B cell (primary cell): ENCODE results near the gene CCDC57. TPM values are rescaled to one million over a fixed set of nuclear protein-coding genes. Genes with fewer than 3 reads are reported as not detected.

Source experiments
- ATAC-seq: fragments of 200-7000 bp; cut with Tn5 transposase; one replicate; pipeline ENCODE4 v1.10.0; 2021; ENCODE audit warnings: low read depth, mild to moderate bottlenecking, moderate number of reproducible peaks, moderate library complexity
- CTCF ChIA-PET: fragments of 350-600 bp; sonication (Branson Sonifier 250); formaldehyde crosslinking; loops from one replicate; lab custom pipeline; 2021; ENCODE audit warnings: antibody characterized with exemption, inconsistent platforms; lab: Charles Lee
- POLR2A ChIA-PET: fragments of 350-600 bp; sonication (Branson Sonifier 250); formaldehyde crosslinking; loops from one replicate; lab custom pipeline; 2021; ENCODE audit warnings: antibody characterized with exemption; lab: Charles Lee
- DNase-seq: peaks from one replicate; pipeline ENCODE4 v3.0.0; 2013
- H2AFZ ChIP-seq: 2 replicates; pipeline ENCODE4 v1.6.1; 2012; ENCODE audit warnings: mild to moderate bottlenecking, low read depth, low read length; ENCODE audit not compliant: insufficient read depth, poor library complexity, severe bottlenecking
- H3K27ac ChIP-seq, 2 donors: 1 replicate in 1 of 2; 2 replicates in 1 of 2; pipeline ENCODE4 v1.5.1; 2012 to 2013; ENCODE audit warnings: low read length in 2 of 2, mild to moderate bottlenecking in 2 of 2, moderate library complexity in 1 of 2
- H3K27me3 ChIP-seq, 4 experiments: fragments of 200-600 bp in 1 of 4; sonication (generic) in 1 of 4; replicated peaks in 1 of 4; 1 replicate in 2 of 4; 2 replicates in 2 of 4; pipeline versions ENCODE4 v1.6.1 to v1.7.0; 2013 to 2016; ENCODE audit warnings: low read length in 3 of 4, mild to moderate bottlenecking in 2 of 4, mixed read lengths in 1 of 4, moderate library complexity in 1 of 4; ENCODE audit not compliant: insufficient read depth in 4 of 4, control insufficient read depth in 3 of 4; ENCODE audit errors: control extremely low read depth in 1 of 4
- H3K36me3 ChIP-seq, 2 experiments: replicated peaks in 1 of 2; 1 replicate in 1 of 2; 2 replicates in 1 of 2; pipeline versions ENCODE4 v1.6.1 to v1.7.1; 2013; ENCODE audit warnings: low read length in 1 of 2; ENCODE audit not compliant: insufficient read depth in 2 of 2, control insufficient read depth in 1 of 2; ENCODE audit errors: control extremely low read depth in 1 of 2, extremely low read depth in 1 of 2
- H3K4me1 ChIP-seq, 2 donors: fragments of 200-600 bp in 1 of 2; sonication (generic) in 1 of 2; 1 replicate in 1 of 2; 2 replicates in 1 of 2; pipeline versions ENCODE4 v1.5.1 to v1.6.1; 2013 to 2017; ENCODE audit warnings: low read length in 2 of 2; ENCODE audit not compliant: control insufficient read depth in 2 of 2, insufficient read depth in 2 of 2
- H3K4me2 ChIP-seq: replicated peaks from 2 replicates; pipeline ENCODE3; 2012; ENCODE audit warnings: mild to moderate bottlenecking, low read depth, low read length; ENCODE audit not compliant: poor library complexity, severe bottlenecking
- H3K4me3 ChIP-seq, 5 experiments: fragments of 200-600 bp in 1 of 5; sonication (generic) in 1 of 5; 1 replicate in 3 of 5; 2 replicates in 2 of 5; pipeline versions ENCODE4 v1.5.1 to v1.7.0; 2011 to 2016; ENCODE audit warnings: low read length in 4 of 5, mild to moderate bottlenecking in 4 of 5, low read depth in 2 of 5, control low read depth in 1 of 5, moderate library complexity in 1 of 5; ENCODE audit not compliant: insufficient read depth in 1 of 5; ENCODE audit errors: control extremely low read depth in 1 of 5, extremely low read depth in 1 of 5
- H3K79me2 ChIP-seq: fragments of 200-600 bp; sonication (generic); one replicate; pipeline ENCODE4 v1.6.0; 2016; ENCODE audit warnings: low read length; ENCODE audit not compliant: control insufficient read depth, insufficient read depth
- H3K9ac ChIP-seq: fragments of 200-600 bp; sonication (generic); 2 replicates; pipeline ENCODE4 v1.6.1; 2017; ENCODE audit warnings: mild to moderate bottlenecking, low read length, moderate library complexity
- H3K9me3 ChIP-seq, 3 donors: one replicate each; pipeline versions ENCODE4 v1.6.1 to v1.7.1; 2013; ENCODE audit warnings: low read length in 2 of 3; ENCODE audit not compliant: control insufficient read depth in 2 of 3, insufficient read depth in 1 of 3; ENCODE audit errors: control extremely low read depth in 1 of 3
- H4K20me1 ChIP-seq: 2 replicates; pipeline ENCODE4 v1.6.0; 2012; ENCODE audit warnings: mild to moderate bottlenecking, low read length; ENCODE audit not compliant: insufficient read depth, control insufficient read depth, poor library complexity, severe bottlenecking
- H3K27ac Mint-ChIP-seq: one replicate; pipeline ENCODE4 v1.8.0; 2021; ENCODE audit warnings: mixed read lengths
- H3K27me3 Mint-ChIP-seq: one replicate; pipeline ENCODE4 v1.8.0; 2021; ENCODE audit warnings: mixed read lengths
- H3K4me1 Mint-ChIP-seq: one replicate; pipeline ENCODE4 v1.8.0; 2021; ENCODE audit warnings: mixed read lengths
- H3K4me3 Mint-ChIP-seq: one replicate; pipeline ENCODE4 v1.8.0; 2021; ENCODE audit warnings: mixed read lengths
- H3K9me3 Mint-ChIP-seq: one replicate; pipeline ENCODE4 v1.8.0; 2022; ENCODE audit warnings: mixed read lengths; ENCODE audit not compliant: insufficient read depth
- CTCF ChIP-seq: fragments of 200-600 bp; IDR thresholded peaks from one replicate; pipeline ENCODE4 v1.8.0; 2022; ENCODE audit warnings: antibody characterized with exemption, mild to moderate bottlenecking
- EZH2 ChIP-seq: IDR thresholded peaks from 2 replicates; pipeline ENCODE4 v1.6.1; 2012; ENCODE audit warnings: borderline replicate concordance, low read depth, mild to moderate bottlenecking, moderate library complexity, low read length; ENCODE audit not compliant: insufficient read depth, poor library complexity, severe bottlenecking
- WGBS: methylation state at CpG from one replicate; pipeline ENCODE4 v1.1.5; 2013; ENCODE audit warnings: missing lambda C conversion rate; ENCODE audit not compliant: insufficient coverage; 5-methylcytosine and 5-hydroxymethylcytosine counted together
- intact Hi-C: fragments of 100-400 bp; cut with micrococcal nuclease; formaldehyde crosslinking; loops from one replicate; pipeline ENCODE4 v1.10.0; 2022
- polyA plus RNA-seq: library from polyadenylated mRNA; depleted of rRNA; stranded (reverse); fragments of >200 nt; gene quantifications from 2 replicates; pipeline ENCODE4 v1.2.3, GENCODE V29; 2012
- total RNA-seq, 2 donors: library from RNA; stranded (reverse); fragments of 120-200 nt in 1 of 2; gene quantifications; 1 replicate in 1 of 2; 2 replicates in 1 of 2; pipeline versions ENCODE4 v1.2.3 to v1.2.4, GENCODE V29; 2013 to 2022

CCDC57 gene
- total and polyA plus RNA-seq, 2 donors (not counting 1 experiment from before 2014, with no cell fraction given): 49.7 to 67.2 TPM

GRCh38 chr17:82236142-82236971 lies 23.7 kb upstream of the CCDC57 start:
- Histone ChIP-seq H4K20me1 (peaks cover 75% of the 10 kb centered on the region), H3K27me3 (no peaks in the 10 kb centered on the region), H3K27ac (no peak overlapping the region), H2AFZ (no peak overlapping the region), H3K36me3 (peaks cover 0 to 10% of the 10 kb centered on the region in 2 experiments), H3K79me2 (peaks cover 16% of the 10 kb centered on the region), H3K9me3 (no peaks in the 10 kb centered on the region), H3K4me3 (no peak overlapping the region), H3K4me2 (no peak overlapping the region), H3K4me1 (peaks cover 17 to 69% of the 10 kb centered on the region in 2 donors), H3K9ac (no peak overlapping the region)
- 56% methylated on average over 44 of the region's 44 CpGs for WGBS
- ChIA-PET CTCF (interaction anchor here (0.8 to 5.1 kb wide), 20 partner anchors 10 to 310 kb away, joined by 3 to 53 read pairs (median 4); partner anchors contain the start of genes CCDC57, CD7 and CSNK1D), POLR2A (interaction anchor here (1.0 to 2.4 kb wide), 3 partner anchors 32 to 62 kb away, joined by 3 to 15 read pairs (median 8); no protein-coding TSS in a partner anchor)
- H3K27me3 Mint-ChIP-seq: no peaks in the 10 kb centered on the region
- H3K27ac Mint-ChIP-seq: peak overlapping the region; percentile 37
- intact Hi-C loops: loop anchor here (1.0 kb wide), 1 partner anchor 85 kb away; no protein-coding TSS in a partner anchor
- H3K4me3 Mint-ChIP-seq: no peak overlapping the region
- H3K4me1 Mint-ChIP-seq: peaks cover 51% of the 10 kb centered on the region
- H3K9me3 Mint-ChIP-seq: no peaks in the 10 kb centered on the region
- TF ChIP-seq CTCF: peak; percentile 83
- no peak for TF ChIP-seq EZH2
- DNase-seq (peak; percentile 81), ATAC-seq (peak; percentile 63)

DNA sequence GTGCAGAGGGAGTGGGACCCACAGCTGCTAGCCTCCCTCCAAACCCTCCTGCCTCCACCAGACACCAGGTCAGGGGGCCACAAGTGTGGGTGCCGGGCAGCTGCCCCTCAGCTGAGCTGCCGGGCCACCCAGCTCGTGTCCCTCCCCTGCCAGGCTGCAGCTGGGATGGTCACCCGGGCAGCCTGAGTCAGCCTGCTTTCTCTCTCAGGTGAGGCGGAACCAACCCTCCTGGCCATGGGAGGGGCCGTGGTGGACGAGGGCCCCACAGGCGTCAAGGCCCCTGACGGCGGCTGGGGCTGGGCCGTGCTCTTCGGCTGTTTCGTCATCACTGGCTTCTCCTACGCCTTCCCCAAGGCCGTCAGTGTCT lies 23.1 kb upstream of the CCDC57 start:
- Histone ChIP-seq H3K4me2 (no peak overlapping the region), H3K79me2 (peaks cover 10% of the 10 kb centered on the region), H3K27me3 (no peaks in the 10 kb centered on the region), H3K4me1 (peaks cover 17 to 69% of the 10 kb centered on the region in 2 donors), H3K9me3 (no peaks in the 10 kb centered on the region), H2AFZ (no peak overlapping the region), H3K9ac (no peak overlapping the region), H4K20me1 (peaks cover 71% of the 10 kb centered on the region), H3K36me3 (peaks cover 0 to 9% of the 10 kb centered on the region in 2 experiments), H3K27ac (no peak overlapping the region), H3K4me3 (no peak overlapping the region)
- no peak overlapping the region for H3K27ac Mint-ChIP-seq
- no peaks in the 10 kb centered on the region for H3K27me3 Mint-ChIP-seq
- ChIA-PET CTCF (interaction anchor here (1.0 to 5.1 kb wide), 18 partner anchors 9 to 205 kb away, joined by 3 to 53 read pairs (median 5); partner anchors contain the start of genes CCDC57, CD7 and CSNK1D), POLR2A (interaction anchor here (2.0 to 2.4 kb wide), 2 partner anchors 57 to 62 kb away, joined by 8 to 15 read pairs; no protein-coding TSS in a partner anchor)
- 87% methylated on average over 15 of the region's 15 CpGs for WGBS
- TF ChIP-seq EZH2 (no peak), CTCF (no peak)
- H3K4me3 Mint-ChIP-seq: no peak overlapping the region
- no peaks in the 10 kb centered on the region for H3K9me3 Mint-ChIP-seq
- no peak for ATAC-seq
- H3K4me1 Mint-ChIP-seq: peaks cover 49% of the 10 kb centered on the region
- no peak for DNase-seq
- intact Hi-C loops: loop anchor here (1.0 kb wide), 1 partner anchor 86 kb away; no protein-coding TSS in a partner anchor
